BLaER1 (cell line): ENCODE data around the gene NDUFB8.
A peak's percentile ranks its signal among the peaks of the same experiment; 100 is the strongest.

Experiments
- H3K27ac ChIP-seq: shearing (Covaris generic); formaldehyde crosslinking; 2 replicates; pipeline ENCODE4 v1.8.1; 2022
- H3K27me3 ChIP-seq: shearing (Covaris generic); formaldehyde crosslinking; 2 replicates; pipeline ENCODE4 v1.8.1; 2022
- H3K36me3 ChIP-seq: shearing (Covaris generic); formaldehyde crosslinking; 2 replicates; pipeline ENCODE4 v1.8.1; 2022
- H3K4me1 ChIP-seq: shearing (Covaris generic); formaldehyde crosslinking; 2 replicates; pipeline ENCODE4 v1.8.1; 2022
- H3K4me2 ChIP-seq: shearing (Covaris generic); formaldehyde crosslinking; 2 replicates; pipeline ENCODE4 v1.8.1; 2022
- H3K4me3 ChIP-seq: shearing (Covaris generic); formaldehyde crosslinking; 2 replicates; pipeline ENCODE4 v1.8.1; 2022
- H3K9ac ChIP-seq: shearing (Covaris generic); formaldehyde crosslinking; 2 replicates; pipeline ENCODE4 v1.8.1; 2022
- H3K9me3 ChIP-seq: shearing (Covaris generic); formaldehyde crosslinking; 2 replicates; pipeline ENCODE4 v1.8.1; 2022
- H4K20me1 ChIP-seq: shearing (Covaris generic); formaldehyde crosslinking; 2 replicates; pipeline ENCODE4 v1.8.1; 2022
- Cebpa-rat ChIP-seq: shearing (Covaris generic); IDR thresholded peaks from 2 replicates; pipeline ENCODE4 v1.8.1; 2022

The NDUFB8 gene

GRCh38 chr10:100567249-100567648 is 37.6 kb upstream of the NDUFB8 start:
- Histone ChIP-seq H3K9ac (no peak overlapping the region), H4K20me1 (no peaks in the 10 kb centered on the region), H3K27ac (no peak overlapping the region), H3K4me3 (no peak overlapping the region), H3K27me3 (peaks cover 43% of the 10 kb centered on the region), H3K9me3 (no peaks in the 10 kb centered on the region), H3K36me3 (0 out of 2 replicates have a peak, but pooled peaks cover under 1% of the 10 kb centered on the region), H3K4me1 (peaks cover 13% of the 10 kb centered on the region), H3K4me2 (no peak overlapping the region)
- no peak for TF ChIP-seq Cebpa-rat

GRCh38 chr10:100566561-100566960 is 36.9 kb upstream of the NDUFB8 start:
- Histone ChIP-seq H3K36me3 (peaks cover 7% of the 10 kb centered on the region; the same call in 1 of the 2 replicates), H3K4me2 (no peak overlapping the region), H3K9ac (no peak overlapping the region), H4K20me1 (no peaks in the 10 kb centered on the region), H3K27me3 (peaks cover 43% of the 10 kb centered on the region), H3K4me3 (no peak overlapping the region), H3K27ac (no peak overlapping the region), H3K9me3 (no peaks in the 10 kb centered on the region), H3K4me1 (peaks cover 15% of the 10 kb centered on the region)
- TF ChIP-seq Cebpa-rat: no peak

- Histone ChIP-seq H3K9me3 (no peaks in the 10 kb centered on the region), H3K9ac (no peak overlapping the region), H3K4me2 (no peak overlapping the region), H4K20me1 (no peaks in the 10 kb centered on the region), H3K4me3 (no peak overlapping the region), H3K36me3 (peaks cover 7% of the 10 kb centered on the region; the same call in 1 of the 2 replicates), H3K4me1 (peaks cover 15% of the 10 kb centered on the region), H3K27ac (no peak overlapping the region), H3K27me3 (peaks cover 36% of the 10 kb centered on the region)
- no peak for TF ChIP-seq Cebpa-rat
Measured at GRCh38 chr10:100565206-100565985, 35.7 kb upstream of the NDUFB8 start.

- Histone ChIP-seq H3K36me3 (peaks cover 28% of the 10 kb centered on the region), H3K4me3 (no peak overlapping the region), H3K9me3 (no peaks in the 10 kb centered on the region), H3K27me3 (peaks cover 4% of the 10 kb centered on the region; the same call in 1 of the 2 replicates), H3K4me2 (peak overlapping the region; percentile 65; the same call in 1 of the 2 replicates), H3K9ac (no peak overlapping the region), H4K20me1 (0 out of 2 replicates have a peak, but pooled peaks cover 6% of the 10 kb centered on the region), H3K27ac (no peak overlapping the region), H3K4me1 (peaks cover 15% of the 10 kb centered on the region)
- no peak for TF ChIP-seq Cebpa-rat
Measured at GRCh38 chr10:100562008-100562672, 32.5 kb upstream of the NDUFB8 start.

- Histone ChIP-seq H3K27me3 (no peaks in the 10 kb centered on the region), H3K4me3 (no peak overlapping the region), H3K36me3 (peaks cover 39% of the 10 kb centered on the region), H3K4me1 (peaks cover 15% of the 10 kb centered on the region), H3K9ac (no peak overlapping the region), H3K27ac (no peak overlapping the region), H3K9me3 (no peaks in the 10 kb centered on the region), H4K20me1 (0 out of 2 replicates have a peak, but pooled peaks cover 6% of the 10 kb centered on the region), H3K4me2 (no peak overlapping the region)
- TF ChIP-seq Cebpa-rat: no peak
Measured at GRCh38 chr10:100561005-100561404, 31.3 kb upstream of the NDUFB8 start.

- Histone ChIP-seq H3K36me3 (peaks cover 47% of the 10 kb centered on the region), H3K4me1 (peaks cover 15% of the 10 kb centered on the region), H3K9ac (no peak overlapping the region), H3K27me3 (no peaks in the 10 kb centered on the region), H3K9me3 (no peaks in the 10 kb centered on the region), H3K4me2 (no peak overlapping the region), H4K20me1 (0 out of 2 replicates have a peak, but pooled peaks cover 6% of the 10 kb centered on the region), H3K27ac (no peak overlapping the region), H3K4me3 (no peak overlapping the region)
- TF ChIP-seq Cebpa-rat: no peak
Measured at GRCh38 chr10:100560248-100560647, 30.6 kb upstream of the NDUFB8 start.

GRCh38 chr10:100554902-100555301 is 25.2 kb upstream of the NDUFB8 start:
- Histone ChIP-seq H3K4me1 (peaks cover 30% of the 10 kb centered on the region), H3K36me3 (peaks cover 71% of the 10 kb centered on the region), H3K4me3 (no peak overlapping the region), H4K20me1 (0 out of 2 replicates have a peak, but pooled peaks cover 11% of the 10 kb centered on the region), H3K4me2 (no peak overlapping the region), H3K9ac (no peak overlapping the region), H3K27ac (no peak overlapping the region), H3K9me3 (no peaks in the 10 kb centered on the region), H3K27me3 (no peaks in the 10 kb centered on the region)
- TF ChIP-seq Cebpa-rat: no peak

- Histone ChIP-seq H3K27ac (no peak overlapping the region), H3K36me3 (peaks cover 80% of the 10 kb centered on the region), H4K20me1 (0 out of 2 replicates have a peak, but pooled peaks cover 15% of the 10 kb centered on the region), H3K9me3 (no peaks in the 10 kb centered on the region), H3K4me2 (no peak overlapping the region), H3K4me1 (peaks cover 30% of the 10 kb centered on the region), H3K4me3 (no peak overlapping the region), H3K9ac (no peak overlapping the region), H3K27me3 (no peaks in the 10 kb centered on the region)
- no peak for TF ChIP-seq Cebpa-rat
Measured at GRCh38 chr10:100553929-100554328, 24.3 kb upstream of the NDUFB8 start.

GRCh38 chr10:100551738-100552137 is 22.1 kb upstream of the NDUFB8 start:
- H3K4me3 ChIP-seq: no peak overlapping the region
- peaks cover 83% of the 10 kb centered on the region for H3K36me3 ChIP-seq
- no peak overlapping the region for H3K27ac ChIP-seq
- 0 out of 2 replicates have a peak, but pooled peaks cover 14% of the 10 kb centered on the region for H4K20me1 ChIP-seq
- H3K9me3 ChIP-seq: no peaks in the 10 kb centered on the region
- no peaks in the 10 kb centered on the region for H3K27me3 ChIP-seq
- H3K9ac ChIP-seq: no peak overlapping the region
- H3K4me1 ChIP-seq: peaks cover 30% of the 10 kb centered on the region
- no peak for TF ChIP-seq Cebpa-rat
- H3K4me2 ChIP-seq: peak overlapping the region; percentile 44

- Histone ChIP-seq H3K4me3 (no peak overlapping the region), H4K20me1 (0 out of 2 replicates have a peak, but pooled peaks cover 14% of the 10 kb centered on the region), H3K4me2 (peak overlapping the region; percentile 44), H3K27me3 (no peaks in the 10 kb centered on the region), H3K27ac (no peak overlapping the region), H3K36me3 (peaks cover 83% of the 10 kb centered on the region), H3K9ac (no peak overlapping the region), H3K4me1 (peaks cover 30% of the 10 kb centered on the region), H3K9me3 (no peaks in the 10 kb centered on the region)
- TF ChIP-seq Cebpa-rat: no peak
Measured at GRCh38 chr10:100551196-100551595, 21.5 kb upstream of the NDUFB8 start.
